Liver (tissue), 9 donors: ENCODE data around the gene TXLNG. TPM values are rescaled to one million over a fixed set of nuclear protein-coding genes. Genes with fewer than 3 reads are reported as not detected.

Experiments
- DNase-seq: peaks from one replicate; pipeline ENCODE4 v3.0.0-alpha.2; 2017; ENCODE audit warnings: low spot score
- H3K27ac ChIP-seq, 2 donors: one replicate each; pipeline ENCODE4 v1.7.0; 2013; ENCODE audit warnings: inconsistent platforms in 2 of 2, low read length in 2 of 2, control low read depth in 1 of 2, low read depth in 1 of 2, mild to moderate bottlenecking in 1 of 2
- H3K27me3 ChIP-seq, 4 donors: one replicate each; pipeline versions ENCODE4 v1.6.1 to v1.7.0; 2013; ENCODE audit warnings: low read length in 3 of 4, inconsistent platforms in 1 of 4, mild to moderate bottlenecking in 1 of 4, moderate library complexity in 1 of 4; ENCODE audit not compliant: control insufficient read depth in 4 of 4, insufficient read depth in 4 of 4
- H3K36me3 ChIP-seq, 4 donors: one replicate each; pipeline versions ENCODE4 v1.6.1 to v1.7.0; 2013; ENCODE audit warnings: low read length in 3 of 4, mild to moderate bottlenecking in 3 of 4, low read depth in 1 of 4, moderate library complexity in 1 of 4; ENCODE audit not compliant: control insufficient read depth in 4 of 4, insufficient read depth in 3 of 4
- H3K4me1 ChIP-seq, 4 donors: one replicate each; pipeline versions ENCODE4 v1.6.1 to v1.7.0; 2013; ENCODE audit warnings: low read length in 3 of 4, mild to moderate bottlenecking in 3 of 4, moderate library complexity in 1 of 4; ENCODE audit not compliant: control insufficient read depth in 4 of 4, insufficient read depth in 4 of 4
- H3K4me3 ChIP-seq, 3 donors: one replicate each; pipeline versions ENCODE4 v1.6.1 to v1.7.0; 2013; ENCODE audit warnings: low read length in 3 of 3, control low read depth in 1 of 3, low read depth in 1 of 3, mild to moderate bottlenecking in 1 of 3
- H3K9ac ChIP-seq, 2 donors: one replicate each; pipeline ENCODE4 v1.7.0; 2013; ENCODE audit warnings: low read length in 2 of 2, mild to moderate bottlenecking in 2 of 2, moderate library complexity in 2 of 2, control low read depth in 1 of 2, low read depth in 1 of 2
- H3K9me3 ChIP-seq, 4 donors: one replicate each; pipeline versions ENCODE4 v1.6.1 to v1.7.0; 2013; ENCODE audit warnings: low read length in 3 of 4; ENCODE audit not compliant: control insufficient read depth in 4 of 4
- EGR1 ChIP-seq, 2 donors: IDR thresholded peaks; 2 replicates each; pipeline ENCODE4 v1.6.1; 2016 to 2018; ENCODE audit warnings: antibody characterized with exemption in 2 of 2, low read depth in 2 of 2
- FOXA1 ChIP-seq: IDR thresholded peaks from 2 replicates; pipeline ENCODE4 v1.6.1; 2016; ENCODE audit warnings: antibody characterized with exemption
- FOXA2 ChIP-seq: IDR thresholded peaks from 2 replicates; pipeline ENCODE4 v1.6.1; 2016; ENCODE audit warnings: antibody characterized with exemption
- GABPA ChIP-seq, 2 donors: IDR thresholded peaks in 1 of 2; conservative IDR thresholded peaks in 1 of 2; 2 replicates each; pipeline ENCODE4 v1.6.1; 2016; ENCODE audit warnings: antibody characterized with exemption in 2 of 2, mild to moderate bottlenecking in 1 of 2, moderate library complexity in 1 of 2
- HNF4A ChIP-seq, 2 donors: conservative IDR thresholded peaks; 2 replicates each; pipeline ENCODE4 v1.6.1; 2016; ENCODE audit warnings: antibody characterized with exemption in 2 of 2, mild to moderate bottlenecking in 2 of 2
- HNF4G ChIP-seq: IDR thresholded peaks from 2 replicates; pipeline ENCODE4 v1.6.1; 2016; ENCODE audit warnings: antibody characterized with exemption
- JUND ChIP-seq, 2 donors: IDR thresholded peaks; 2 replicates each; pipeline ENCODE4 v1.6.1; 2016; ENCODE audit warnings: antibody characterized with exemption in 2 of 2
- NR2F2 ChIP-seq: IDR thresholded peaks from 2 replicates; pipeline ENCODE4 v1.6.1; 2016; ENCODE audit warnings: antibody characterized with exemption
- RAD21 ChIP-seq, 2 donors: IDR thresholded peaks; 2 replicates each; pipeline ENCODE4 v1.6.1; 2016; ENCODE audit warnings: antibody characterized with exemption in 2 of 2, mild to moderate bottlenecking in 2 of 2
- SP1 ChIP-seq: IDR thresholded peaks from 2 replicates; pipeline ENCODE4 v1.6.1; 2018; ENCODE audit warnings: antibody characterized with exemption, mild to moderate bottlenecking
- TAF1 ChIP-seq: conservative IDR thresholded peaks from 2 replicates; pipeline ENCODE4 v1.6.1; 2016; ENCODE audit warnings: antibody characterized with exemption, mild to moderate bottlenecking
- YY1 ChIP-seq: IDR thresholded peaks from 2 replicates; pipeline ENCODE4 v1.6.1; 2016; ENCODE audit warnings: antibody characterized with exemption, mild to moderate bottlenecking
- WGBS: extraction: QIAGEN DNeasy Blood & Tissue Kit; methylation state at CpG from one replicate; pipeline ENCODE4 v1.1.7; 2013; 5-methylcytosine and 5-hydroxymethylcytosine counted together
- polyA plus RNA-seq, 2 donors: library from polyadenylated mRNA; stranded (reverse) in 1 of 2; unstranded in 1 of 2; fragments of 200-250 nt in 1 of 2; fragments of >200 nt in 1 of 2; fragmentation: Nextera tagmentation in 1 of 2; extraction: Ambion mirVana in 1 of 2; gene quantifications; one replicate each; pipeline versions ENCODE4 v1.2.1 to v1.2.3, GENCODE V29; 2013 to 2015
- total RNA-seq, 2 donors: library from RNA; depleted of rRNA; stranded (reverse); fragments of >200 nt; gene quantifications; one replicate each; pipeline ENCODE4 v1.2.3, GENCODE V29; 2014
- TF ChIP-seq, protein P1 (sequence below): IDR thresholded peaks from 2 replicates; pipeline ENCODE4 v1.6.1; 2016; ENCODE audit warnings: antibody characterized with exemption
- TF ChIP-seq, protein P2 (sequence below): IDR thresholded peaks from 2 replicates; pipeline ENCODE4 v1.6.1; 2016; ENCODE audit warnings: antibody characterized with exemption, mild to moderate bottlenecking
- TF ChIP-seq, protein P3 (sequence below): IDR thresholded peaks from 2 replicates; pipeline ENCODE4 v1.6.1; 2016; ENCODE audit warnings: antibody characterized with exemption
- TF ChIP-seq, protein P4 (sequence below): fragments of 150-350 bp; IDR thresholded peaks from 2 replicates; pipeline ENCODE4 v1.5.1; 2017; ENCODE audit warnings: improper control_type of control experiment, low read depth, low read length; ENCODE audit not compliant: missing input control
- TF ChIP-seq, protein P5 (sequence below): IDR thresholded peaks from 2 replicates; pipeline ENCODE4 v1.6.1; 2016; ENCODE audit warnings: antibody characterized with exemption
- donor health status: healthy.
- donor health status: healthy.
- donor health status: healthy.
- donor health status: healthy.
- donor health status: healthy.

The TXLNG gene
- total and polyA plus RNA-seq, 4 donors, result 3.7 to 7.4 (median 5.1) TPM

DNA sequence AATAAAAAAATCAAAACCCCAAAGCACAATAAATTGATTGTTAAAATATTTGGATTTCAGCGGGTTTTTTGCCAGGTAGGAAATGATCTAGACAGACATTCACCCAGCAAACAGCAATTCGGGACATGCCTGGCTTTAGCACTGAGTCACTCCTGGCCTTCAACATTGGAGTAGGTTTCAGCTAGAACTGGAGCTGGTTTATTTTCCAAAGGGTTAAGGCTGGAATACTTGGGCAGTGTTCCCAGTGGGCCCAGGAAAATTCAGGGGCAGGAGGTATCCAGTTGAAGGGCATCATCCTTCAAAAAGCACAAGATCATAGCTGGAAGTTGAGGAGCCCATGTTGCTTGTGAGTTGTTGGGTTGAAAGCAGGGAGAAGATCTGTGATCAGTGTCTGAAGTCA is 41.0 kb downstream of the TXLNG start:
- Histone ChIP-seq H3K9ac (no peak overlapping the region), H3K27me3 (no peaks in the 10 kb centered on the region), H3K27ac (no peak overlapping the region), H3K4me1 (peaks cover 0 to 12% (median 1%) of the 10 kb centered on the region in 4 donors), H3K36me3 (peaks cover 0 to 26% (median 8%) of the 10 kb centered on the region in 4 donors), H3K4me3 (no peak overlapping the region), H3K9me3 (no peaks in the 10 kb centered on the region)
- TF ChIP-seq, protein P1, sequence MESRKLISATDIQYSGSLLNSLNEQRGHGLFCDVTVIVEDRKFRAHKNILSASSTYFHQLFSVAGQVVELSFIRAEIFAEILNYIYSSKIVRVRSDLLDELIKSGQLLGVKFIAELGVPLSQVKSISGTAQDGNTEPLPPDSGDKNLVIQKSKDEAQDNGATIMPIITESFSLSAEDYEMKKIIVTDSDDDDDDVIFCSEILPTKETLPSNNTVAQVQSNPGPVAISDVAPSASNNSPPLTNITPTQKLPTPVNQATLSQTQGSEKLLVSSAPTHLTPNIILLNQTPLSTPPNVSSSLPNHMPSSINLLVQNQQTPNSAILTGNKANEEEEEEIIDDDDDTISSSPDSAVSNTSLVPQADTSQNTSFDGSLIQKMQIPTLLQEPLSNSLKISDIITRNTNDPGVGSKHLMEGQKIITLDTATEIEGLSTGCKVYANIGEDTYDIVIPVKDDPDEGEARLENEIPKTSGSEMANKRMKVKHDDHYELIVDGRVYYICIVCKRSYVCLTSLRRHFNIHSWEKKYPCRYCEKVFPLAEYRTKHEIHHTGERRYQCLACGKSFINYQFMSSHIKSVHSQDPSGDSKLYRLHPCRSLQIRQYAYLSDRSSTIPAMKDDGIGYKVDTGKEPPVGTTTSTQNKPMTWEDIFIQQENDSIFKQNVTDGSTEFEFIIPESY, result no peak
- no peak for TF ChIP-seq NR2F2
- TF ChIP-seq, protein P2, sequence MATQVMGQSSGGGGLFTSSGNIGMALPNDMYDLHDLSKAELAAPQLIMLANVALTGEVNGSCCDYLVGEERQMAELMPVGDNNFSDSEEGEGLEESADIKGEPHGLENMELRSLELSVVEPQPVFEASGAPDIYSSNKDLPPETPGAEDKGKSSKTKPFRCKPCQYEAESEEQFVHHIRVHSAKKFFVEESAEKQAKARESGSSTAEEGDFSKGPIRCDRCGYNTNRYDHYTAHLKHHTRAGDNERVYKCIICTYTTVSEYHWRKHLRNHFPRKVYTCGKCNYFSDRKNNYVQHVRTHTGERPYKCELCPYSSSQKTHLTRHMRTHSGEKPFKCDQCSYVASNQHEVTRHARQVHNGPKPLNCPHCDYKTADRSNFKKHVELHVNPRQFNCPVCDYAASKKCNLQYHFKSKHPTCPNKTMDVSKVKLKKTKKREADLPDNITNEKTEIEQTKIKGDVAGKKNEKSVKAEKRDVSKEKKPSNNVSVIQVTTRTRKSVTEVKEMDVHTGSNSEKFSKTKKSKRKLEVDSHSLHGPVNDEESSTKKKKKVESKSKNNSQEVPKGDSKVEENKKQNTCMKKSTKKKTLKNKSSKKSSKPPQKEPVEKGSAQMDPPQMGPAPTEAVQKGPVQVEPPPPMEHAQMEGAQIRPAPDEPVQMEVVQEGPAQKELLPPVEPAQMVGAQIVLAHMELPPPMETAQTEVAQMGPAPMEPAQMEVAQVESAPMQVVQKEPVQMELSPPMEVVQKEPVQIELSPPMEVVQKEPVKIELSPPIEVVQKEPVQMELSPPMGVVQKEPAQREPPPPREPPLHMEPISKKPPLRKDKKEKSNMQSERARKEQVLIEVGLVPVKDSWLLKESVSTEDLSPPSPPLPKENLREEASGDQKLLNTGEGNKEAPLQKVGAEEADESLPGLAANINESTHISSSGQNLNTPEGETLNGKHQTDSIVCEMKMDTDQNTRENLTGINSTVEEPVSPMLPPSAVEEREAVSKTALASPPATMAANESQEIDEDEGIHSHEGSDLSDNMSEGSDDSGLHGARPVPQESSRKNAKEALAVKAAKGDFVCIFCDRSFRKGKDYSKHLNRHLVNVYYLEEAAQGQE, result no peak
- TF ChIP-seq YY1, result no peak
- no peak for TF ChIP-seq RAD21 (IDR thresholded peaks at IDR 0.05)
- no peak for TF ChIP-seq SP1
- TF ChIP-seq, protein P3, sequence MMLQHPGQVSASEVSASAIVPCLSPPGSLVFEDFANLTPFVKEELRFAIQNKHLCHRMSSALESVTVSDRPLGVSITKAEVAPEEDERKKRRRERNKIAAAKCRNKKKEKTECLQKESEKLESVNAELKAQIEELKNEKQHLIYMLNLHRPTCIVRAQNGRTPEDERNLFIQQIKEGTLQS, result no peak
- TF ChIP-seq FOXA1, result no peak
- no peak for TF ChIP-seq EGR1 (IDR thresholded peaks at IDR 0.05; ENCODE audit: low read depth in 2 of 2)
- TF ChIP-seq HNF4G, result no peak
- TF ChIP-seq, protein P4, sequence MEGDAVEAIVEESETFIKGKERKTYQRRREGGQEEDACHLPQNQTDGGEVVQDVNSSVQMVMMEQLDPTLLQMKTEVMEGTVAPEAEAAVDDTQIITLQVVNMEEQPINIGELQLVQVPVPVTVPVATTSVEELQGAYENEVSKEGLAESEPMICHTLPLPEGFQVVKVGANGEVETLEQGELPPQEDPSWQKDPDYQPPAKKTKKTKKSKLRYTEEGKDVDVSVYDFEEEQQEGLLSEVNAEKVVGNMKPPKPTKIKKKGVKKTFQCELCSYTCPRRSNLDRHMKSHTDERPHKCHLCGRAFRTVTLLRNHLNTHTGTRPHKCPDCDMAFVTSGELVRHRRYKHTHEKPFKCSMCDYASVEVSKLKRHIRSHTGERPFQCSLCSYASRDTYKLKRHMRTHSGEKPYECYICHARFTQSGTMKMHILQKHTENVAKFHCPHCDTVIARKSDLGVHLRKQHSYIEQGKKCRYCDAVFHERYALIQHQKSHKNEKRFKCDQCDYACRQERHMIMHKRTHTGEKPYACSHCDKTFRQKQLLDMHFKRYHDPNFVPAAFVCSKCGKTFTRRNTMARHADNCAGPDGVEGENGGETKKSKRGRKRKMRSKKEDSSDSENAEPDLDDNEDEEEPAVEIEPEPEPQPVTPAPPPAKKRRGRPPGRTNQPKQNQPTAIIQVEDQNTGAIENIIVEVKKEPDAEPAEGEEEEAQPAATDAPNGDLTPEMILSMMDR, result no peak
- no peak for TF ChIP-seq JUND (IDR thresholded peaks at IDR 0.05)
- TF ChIP-seq, protein P5, sequence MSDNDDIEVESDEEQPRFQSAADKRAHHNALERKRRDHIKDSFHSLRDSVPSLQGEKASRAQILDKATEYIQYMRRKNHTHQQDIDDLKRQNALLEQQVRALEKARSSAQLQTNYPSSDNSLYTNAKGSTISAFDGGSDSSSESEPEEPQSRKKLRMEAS, result no peak
- no peak for TF ChIP-seq HNF4A (conservative IDR thresholded peaks at IDR 0.05)
- TF ChIP-seq GABPA (IDR thresholded peaks at IDR 0.05 in 1 of 2, conservative IDR thresholded peaks at IDR 0.05 in 1 of 2), result no peak
- no peak for TF ChIP-seq TAF1
- TF ChIP-seq FOXA2, result no peak
- DNase-seq, result no peak
- 72% methylated on average over 2 of the region's 2 CpGs for WGBS
